ENCODE data around the gene NDUFA9.
A peak's percentile ranks its signal among the peaks of the same experiment; 100 is the strongest.

Gene NDUFA9

DNA sequence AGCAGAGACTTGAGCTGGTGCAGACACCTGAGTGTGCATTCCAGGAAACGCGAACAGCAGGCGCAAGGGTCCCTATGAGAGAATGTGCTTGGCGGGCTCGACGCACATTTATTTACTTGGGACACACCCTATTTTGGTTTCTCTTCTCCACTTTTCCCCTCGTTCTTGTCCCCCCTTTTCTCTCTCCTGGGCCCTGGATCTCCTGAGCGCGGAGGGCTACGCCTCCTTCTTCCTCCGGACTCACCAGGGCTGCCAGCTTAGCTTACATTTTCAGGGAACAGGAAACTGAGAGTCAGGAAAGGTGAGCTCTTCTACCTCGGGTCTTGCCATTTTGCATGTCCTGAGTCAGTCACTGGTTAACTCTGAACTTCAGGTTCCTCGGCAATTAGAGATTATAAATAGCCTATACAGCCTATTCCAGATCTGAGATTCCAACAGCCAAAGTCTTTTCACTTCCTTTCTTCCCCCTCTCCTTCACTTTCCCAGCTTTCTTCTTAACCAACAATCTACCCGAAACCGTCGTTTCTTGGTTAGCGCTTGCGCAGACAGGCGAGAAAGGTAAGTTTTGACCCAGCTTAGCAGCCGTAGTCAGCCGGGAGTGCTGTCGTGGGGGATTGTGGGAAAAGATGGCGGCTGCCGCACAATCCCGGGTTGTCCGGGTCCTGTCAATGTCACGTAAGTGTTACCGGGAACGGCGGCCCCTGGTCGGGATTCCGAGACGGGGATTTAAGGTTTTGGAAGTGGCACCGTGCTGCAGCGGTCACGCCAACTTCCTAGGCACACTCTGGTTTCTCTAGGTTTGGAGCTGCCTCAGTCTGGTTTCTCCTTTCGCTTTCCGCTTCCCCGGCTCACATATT lies at the start of gene NDUFA9, which contains the start of gene AKAP3:
TSS of gene NDUFA9 (plus strand) at position 614 of the 857 bp plus-strand sequence. CDS start at position 627, 13 bp downstream.
TSS of gene AKAP3 (minus strand) at position 551 of the 857 bp plus-strand sequence. CDS start 10,855 bp downstream, outside the sequence.
- peak; percentile 60 to 65 for DNase-seq (ENCODE audit: low read depth in 2 of 2)

GRCh38 chr12:4603421-4603820 lies 45.5 kb upstream of the NDUFA9 start:
- DNase-seq (ENCODE audit: low read depth in 2 of 2): no peak

- no peak for DNase-seq (ENCODE audit: low read depth in 2 of 2)
These were observed 45.0 kb upstream of the NDUFA9 start for GRCh38 chr12:4603946-4604345.

- peak; percentile 49 to 66 for DNase-seq (ENCODE audit: low read depth in 2 of 2)
These were observed 44.2 kb upstream of the NDUFA9 start for GRCh38 chr12:4604684-4605193.

DNA sequence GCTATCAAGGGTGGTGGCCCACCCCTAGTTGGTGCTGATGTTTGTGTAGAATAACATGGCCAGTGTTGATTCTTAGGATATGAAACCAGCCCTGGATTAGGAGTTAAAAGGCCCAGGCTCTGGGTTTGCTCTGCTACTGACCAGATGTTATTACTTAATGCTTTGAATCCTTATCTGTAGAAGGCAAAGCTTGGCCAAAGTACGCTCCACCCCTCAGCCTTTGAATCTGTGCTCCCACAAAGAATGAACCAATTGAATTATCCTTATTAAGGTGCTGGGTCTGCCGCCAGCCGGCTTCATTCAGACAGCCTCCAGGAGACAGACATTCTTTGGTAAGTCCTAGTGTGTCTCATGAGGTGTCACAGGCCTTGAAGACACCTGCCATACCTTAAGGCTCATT lies 41.9 kb upstream of the NDUFA9 start:
- no peak for DNase-seq (ENCODE audit: low read depth in 2 of 2)

GRCh38 chr12:4609071-4609470 lies 39.8 kb upstream of the NDUFA9 start:
- no peak for DNase-seq (ENCODE audit: low read depth in 2 of 2)

DNA sequence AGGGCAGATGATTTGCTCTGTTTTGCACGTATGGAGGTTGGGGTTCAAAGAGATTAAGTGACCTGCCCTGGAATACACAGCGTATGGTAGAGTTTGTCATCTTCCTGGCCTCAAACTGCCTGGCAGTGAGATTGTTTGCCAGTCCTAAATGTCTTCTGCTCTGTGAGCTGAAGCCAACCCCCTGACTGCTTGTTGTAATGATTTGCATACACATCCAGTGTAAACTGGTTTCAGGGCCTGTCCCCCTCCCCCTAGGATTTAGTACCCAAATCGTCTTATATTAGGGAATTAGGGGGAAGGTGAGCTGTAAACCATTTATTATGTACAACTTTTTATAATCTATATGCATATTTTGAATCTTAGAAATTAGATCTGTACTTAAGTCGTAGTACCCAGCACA lies 38.4 kb upstream of the NDUFA9 start:
- no peak for DNase-seq (ENCODE audit: low read depth in 2 of 2)

GRCh38 chr12:4615667-4616066 lies 33.2 kb upstream of the NDUFA9 start:
- DNase-seq (ENCODE audit: low read depth in 2 of 2): no peak

- no peak for DNase-seq (ENCODE audit: low read depth in 2 of 2)
These were observed 27.4 kb upstream of the NDUFA9 start for GRCh38 chr12:4621511-4621910.

DNA sequence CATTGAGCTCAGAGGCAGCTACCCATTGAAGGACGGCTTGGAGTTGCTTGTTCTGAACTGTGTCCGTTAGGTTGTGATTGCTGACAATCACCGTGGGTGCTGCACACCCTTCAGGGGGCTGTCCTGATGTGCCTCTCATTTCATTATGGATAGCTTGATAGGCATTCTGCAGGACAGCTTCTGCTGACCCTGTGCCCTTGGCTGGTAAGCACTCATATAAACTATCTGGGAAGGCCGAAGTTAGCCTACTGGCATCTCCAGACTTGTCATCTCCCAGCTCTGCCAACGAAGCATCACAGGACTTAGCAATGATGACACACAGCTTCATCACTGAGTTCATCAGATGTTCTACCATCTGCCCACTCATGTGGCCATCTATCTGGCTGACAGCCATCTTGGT lies 22.4 kb upstream of the NDUFA9 start:
- DNase-seq (ENCODE audit: low read depth in 2 of 2): no peak

- DNase-seq (ENCODE audit: low read depth in 2 of 2): no peak
These were observed 20.5 kb upstream of the NDUFA9 start for GRCh38 chr12:4628406-4628805.

- no peak for DNase-seq (ENCODE audit: low read depth in 2 of 2)
These were observed 18.7 kb upstream of the NDUFA9 start for GRCh38 chr12:4630262-4630661.

DNA sequence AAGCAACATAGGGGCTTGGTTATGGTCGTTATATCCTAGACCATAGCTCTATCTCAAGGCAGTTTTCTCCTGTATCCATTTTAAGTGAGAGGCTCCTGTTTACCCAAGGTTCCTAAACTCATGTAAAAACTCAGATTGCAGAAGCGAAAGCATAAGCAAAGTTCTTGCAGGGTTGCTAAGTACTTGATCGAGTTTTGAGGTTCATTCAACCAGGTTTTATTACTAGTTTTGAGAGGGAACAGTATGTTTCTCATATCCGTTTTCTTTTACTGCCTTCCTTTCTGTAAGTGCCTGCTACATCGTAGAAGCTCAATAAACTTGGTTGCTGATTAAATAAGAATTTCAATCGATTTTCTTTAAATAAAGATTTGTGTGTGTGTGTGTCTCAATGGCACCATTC lies 5.2 kb upstream of the NDUFA9 start:
- no peak for DNase-seq (ENCODE audit: low read depth in 2 of 2)

- DNase-seq (ENCODE audit: low read depth in 2 of 2): no peak
These were observed 3.9 kb upstream of the NDUFA9 start for GRCh38 chr12:4645023-4645422.

DNA sequence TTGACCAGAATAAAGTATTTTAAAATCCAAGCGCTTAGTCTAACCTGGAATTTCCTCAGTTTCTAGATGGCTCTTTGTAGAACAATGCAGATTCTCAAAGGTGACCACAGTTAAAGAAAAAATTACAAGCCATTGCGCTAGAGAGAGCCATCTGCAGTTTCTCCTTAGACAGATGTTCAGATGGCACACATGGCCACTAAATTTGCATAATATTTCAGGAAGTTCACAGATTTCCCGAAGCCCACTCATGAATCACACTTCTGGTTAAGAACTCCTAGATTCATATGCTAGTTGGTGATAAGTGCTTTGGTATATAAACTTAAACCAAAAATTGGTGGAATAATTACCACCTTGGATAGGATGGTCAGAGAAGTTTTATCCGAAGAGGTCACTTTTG lies 812 bp upstream of the NDUFA9 start:
- DNase-seq (ENCODE audit: low read depth in 2 of 2): no peak

GRCh38 chr12:4649358-4649661 lies 396 bp downstream of the NDUFA9 start:
- no peak for DNase-seq (ENCODE audit: low read depth in 2 of 2)

- DNase-seq (ENCODE audit: low read depth in 2 of 2): no peak
These were observed 4.3 kb downstream of the NDUFA9 start for GRCh38 chr12:4653257-4653656.

DNA sequence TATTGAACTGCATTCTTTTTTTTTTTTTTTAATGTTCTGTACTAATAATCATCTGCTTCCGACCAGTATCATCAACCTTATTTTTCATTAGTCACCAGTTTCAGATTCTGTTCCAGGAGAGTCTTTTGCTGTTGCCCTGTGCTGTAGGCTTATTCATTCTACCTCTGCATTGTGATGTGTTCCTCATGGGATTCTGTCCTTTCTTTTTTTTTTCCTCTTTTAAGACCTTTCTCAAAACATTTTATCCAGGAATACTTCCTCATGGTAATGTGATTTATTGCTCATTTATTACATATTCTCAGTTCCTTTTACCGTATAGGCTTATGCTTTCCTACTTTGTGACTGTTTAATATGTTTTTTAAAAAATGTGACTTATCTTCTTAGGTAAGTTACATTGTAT lies 4.8 kb downstream of the NDUFA9 start:
- DNase-seq (ENCODE audit: low read depth in 2 of 2): no peak

GRCh38 chr12:4663971-4664505 lies 15.1 kb downstream of the NDUFA9 start:
- no peak for DNase-seq (ENCODE audit: low read depth in 2 of 2)

GRCh38 chr12:4665236-4665635 lies 16.3 kb downstream of the NDUFA9 start:
- no peak for DNase-seq (ENCODE audit: low read depth in 2 of 2)

DNA sequence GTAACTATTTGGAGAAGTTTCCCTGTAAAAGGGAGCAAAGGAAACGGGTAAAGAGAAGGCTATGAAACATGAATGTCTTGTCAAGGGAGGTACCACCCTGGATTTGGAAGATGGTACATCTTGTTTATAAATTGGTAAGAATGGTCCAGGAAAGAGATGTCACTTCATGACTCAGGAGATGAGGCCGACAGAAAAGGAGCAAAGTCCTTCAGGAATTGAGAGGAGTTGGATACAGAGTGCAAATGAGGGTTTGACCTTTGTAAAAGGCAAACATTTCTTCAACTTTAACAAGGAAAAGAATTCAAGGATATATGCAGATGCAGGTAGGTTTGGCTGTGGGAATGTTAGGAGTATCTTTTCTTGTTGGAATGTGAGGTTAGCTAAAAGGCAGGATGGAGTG lies 30.8 kb downstream of the NDUFA9 start:
- no peak for DNase-seq (ENCODE audit: low read depth in 2 of 2)

GRCh38 chr12:4681732-4682131 lies 32.8 kb downstream of the NDUFA9 start:
- DNase-seq (ENCODE audit: low read depth in 2 of 2): no peak

GRCh38 chr12:4685317-4685716 lies 36.4 kb downstream of the NDUFA9 start:
- DNase-seq (ENCODE audit: low read depth in 2 of 2): no peak

All from stimulated activated CD8-positive, alpha-beta memory T cell treated with anti-CD3 and anti-CD28 coated beads, Interleukin-15, amount 100 ng/mL, for 4 hours (primary cell).